Hematopoietic multipotent progenitor cell treated with erythropoietin and hydrocortisone succinate and interleukin-3 and kit ligand, for 15 days (in vitro differentiated cells): Measurements from ENCODE around the gene NFRKB.

Source experiments
- DNase-seq: peaks from one replicate; pipeline ENCODE4 v3.0.0-alpha.2; 2015; ENCODE audit warnings: low spot score

NFRKB gene

GRCh38 chr11:129895126-129896041 lies at the start of gene NFRKB:
Gene NFRKB, minus strand, starts transcription at chr11:129895578. Its CDS starts 2,729 bp downstream, at chr11:129892849.
- DNase-seq = peak; percentile 86

DNA sequence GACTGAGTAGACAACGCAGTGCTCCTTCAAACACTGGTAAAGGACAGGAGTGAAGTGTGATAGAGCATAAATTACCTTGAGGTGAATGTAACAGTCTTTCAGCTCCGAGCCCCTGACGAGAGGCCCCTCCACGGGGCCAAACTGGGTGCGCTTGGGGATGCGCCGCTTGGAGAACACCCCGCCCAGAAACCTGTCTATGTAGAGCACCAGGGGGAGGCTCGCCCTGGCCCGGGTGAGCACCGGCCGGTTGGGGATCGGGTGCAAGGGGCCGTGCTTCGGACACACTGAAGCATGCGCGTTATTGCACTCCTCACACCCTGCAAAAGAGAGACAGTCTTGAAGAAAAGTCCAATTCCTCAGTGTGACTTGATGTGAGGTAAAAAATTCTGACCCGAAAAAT lies 49.3 kb upstream of the NFRKB start:
- DNase-seq = no peak

- DNase-seq = no peak
These were observed 47.7 kb upstream of the NFRKB start for GRCh38 chr11:129943036-129943435.

- DNase-seq = no peak
These were observed 44.1 kb upstream of the NFRKB start for GRCh38 chr11:129939510-129939909.

DNA sequence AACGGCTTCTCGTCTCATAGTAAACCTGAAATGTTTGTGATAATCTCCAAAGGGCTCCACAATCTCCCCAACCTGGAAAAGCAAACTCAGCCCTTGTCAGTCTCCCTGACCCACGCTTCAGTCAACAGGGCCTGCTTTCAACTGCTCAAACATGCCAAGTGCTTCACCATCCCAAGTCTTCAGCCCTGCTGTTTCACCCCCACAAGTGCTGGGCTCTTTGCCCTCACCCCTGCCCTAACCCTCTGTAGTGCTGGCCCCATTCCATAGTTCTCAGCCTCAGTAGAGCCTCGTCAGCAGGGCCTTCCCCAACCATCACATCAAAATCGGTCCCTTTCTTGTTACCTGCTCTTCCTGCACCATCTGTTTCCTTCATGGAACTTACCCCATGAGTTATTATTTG lies 43.4 kb upstream of the NFRKB start:
- no peak for DNase-seq

- DNase-seq = no peak
These were observed 42.3 kb upstream of the NFRKB start for GRCh38 chr11:129937592-129938238.

GRCh38 chr11:129935723-129936122 lies 40.3 kb upstream of the NFRKB start:
- no peak for DNase-seq

DNA sequence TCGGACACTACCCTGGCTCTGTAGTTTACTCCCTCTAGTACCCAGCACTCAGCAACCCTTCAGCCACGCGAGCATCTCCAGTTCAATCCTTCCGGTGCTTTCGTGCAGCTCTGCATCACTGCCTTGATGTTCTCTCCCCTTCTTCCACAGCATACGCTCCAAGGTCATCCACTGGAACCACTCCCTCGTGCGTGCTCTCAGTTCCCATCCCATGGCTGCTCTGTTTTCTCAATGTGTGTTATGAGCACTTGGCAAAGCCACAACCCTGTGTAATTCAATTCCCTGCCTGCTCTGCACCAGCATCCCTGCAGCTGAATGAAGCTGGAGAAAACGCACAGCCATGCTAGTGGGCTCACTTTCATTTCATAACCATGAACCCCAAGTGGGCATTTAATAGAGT lies 38.5 kb upstream of the NFRKB start:
- DNase-seq = no peak

- no peak for DNase-seq
These were observed 37.9 kb upstream of the NFRKB start for GRCh38 chr11:129933262-129933661.

GRCh38 chr11:129932381-129933067 lies 37.1 kb upstream of the NFRKB start:
- no peak for DNase-seq

- no peak for DNase-seq
These were observed 35.4 kb upstream of the NFRKB start for GRCh38 chr11:129930743-129931142.

DNA sequence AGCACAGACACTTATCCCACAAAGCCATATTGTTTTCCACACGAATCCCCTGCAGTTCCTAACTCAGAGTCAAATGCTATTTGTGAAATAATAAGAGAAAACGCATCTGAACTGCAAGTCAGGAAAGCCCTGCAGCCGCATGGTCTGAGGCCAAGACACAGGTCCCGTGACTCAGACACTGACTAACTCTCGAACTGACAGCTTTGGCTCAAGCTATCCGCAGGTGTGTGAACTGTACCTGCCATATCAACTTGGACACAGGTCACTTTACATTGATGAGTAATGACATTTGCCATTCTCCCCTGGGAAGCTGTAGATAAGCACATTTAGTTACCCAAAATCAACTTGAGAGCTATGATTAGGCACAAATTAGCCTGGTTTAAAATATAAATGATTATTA lies 34.9 kb upstream of the NFRKB start:
- DNase-seq = no peak

GRCh38 chr11:129929721-129930120 lies 34.3 kb upstream of the NFRKB start:
- no peak for DNase-seq

DNA sequence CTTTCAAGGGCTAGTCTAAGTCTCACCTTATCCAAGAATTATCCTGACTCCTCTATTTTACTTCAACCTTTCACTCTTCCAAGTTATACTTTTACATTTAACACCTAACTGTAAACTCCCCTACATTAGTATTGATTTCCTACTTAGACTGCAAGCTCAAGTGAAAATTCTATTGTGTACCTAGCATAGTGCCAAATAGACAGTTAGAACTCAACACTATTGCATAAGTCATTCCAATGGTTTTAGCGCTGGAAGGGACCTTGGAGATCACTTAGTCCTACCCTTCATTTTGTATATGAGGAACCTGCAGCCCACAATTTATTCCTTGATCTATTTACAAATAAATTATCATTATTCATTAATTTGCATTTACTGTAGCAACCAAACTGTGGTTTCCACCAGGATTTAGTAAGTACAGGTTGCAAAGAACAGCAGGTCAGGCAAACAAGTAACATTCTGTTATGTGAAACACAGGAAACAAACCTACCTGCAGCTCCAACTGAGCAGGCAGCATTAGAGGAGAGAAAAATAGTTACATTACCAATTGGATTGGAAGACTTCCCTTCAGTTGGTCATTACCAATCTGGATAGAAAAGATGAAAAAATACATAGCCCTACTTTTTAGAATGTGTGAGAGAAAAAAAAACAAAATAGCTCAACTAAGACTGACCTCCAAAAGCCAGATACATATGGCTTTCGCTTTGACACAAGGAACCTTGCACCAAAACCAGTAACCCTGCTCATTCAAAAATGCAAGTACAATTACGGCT lies 33.7 kb upstream of the NFRKB start:
- no peak for DNase-seq

GRCh38 chr11:129922674-129923073 lies 27.3 kb upstream of the NFRKB start:
- DNase-seq = no peak

GRCh38 chr11:129918361-129918760 lies 23.0 kb upstream of the NFRKB start:
- DNase-seq = no peak

GRCh38 chr11:129917231-129917630 lies 21.9 kb upstream of the NFRKB start:
- DNase-seq = no peak

GRCh38 chr11:129911298-129911697 lies 15.9 kb upstream of the NFRKB start:
- DNase-seq = no peak

DNA sequence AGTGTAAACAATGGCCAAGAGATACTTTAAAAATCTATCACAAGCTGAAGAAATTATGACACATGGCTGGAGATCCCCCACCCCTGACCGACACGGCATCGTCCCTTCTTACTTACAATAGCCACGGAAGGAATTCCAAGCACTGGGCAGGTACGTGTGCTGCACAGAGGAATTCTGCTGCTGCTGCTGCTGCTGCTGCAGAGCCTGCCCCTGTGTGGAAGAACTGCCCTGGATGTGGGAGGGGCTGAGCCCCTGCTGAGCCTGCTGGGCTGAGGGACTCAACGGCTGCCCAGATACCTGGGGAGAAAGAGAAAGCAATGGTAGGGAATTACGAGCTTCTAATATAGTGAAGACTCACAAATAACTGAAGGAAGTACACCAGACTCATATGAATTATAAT lies 15.0 kb upstream of the NFRKB start:
- no peak for DNase-seq

GRCh38 chr11:129905402-129905801 lies 10.0 kb upstream of the NFRKB start:
- DNase-seq = no peak

- DNase-seq = no peak
These were observed 684 bp upstream of the NFRKB start for GRCh38 chr11:129896062-129896461.
